8988T (cell line): Measurements from ENCODE around the gene PRKAR2B.
"Not testable (repeated sequence)": the region's sequence is repeated elsewhere in the genome, so short reads cannot be mapped to it uniquely, and the experiment has no call there.

Experiments
- DNase-seq: peaks from one replicate; pipeline ENCODE4 v3.0.0; 2011

Gene PRKAR2B

GRCh38 chr7:107080099-107080505, 35.6 kb downstream of the PRKAR2B start:
- no peak for DNase-seq

DNA sequence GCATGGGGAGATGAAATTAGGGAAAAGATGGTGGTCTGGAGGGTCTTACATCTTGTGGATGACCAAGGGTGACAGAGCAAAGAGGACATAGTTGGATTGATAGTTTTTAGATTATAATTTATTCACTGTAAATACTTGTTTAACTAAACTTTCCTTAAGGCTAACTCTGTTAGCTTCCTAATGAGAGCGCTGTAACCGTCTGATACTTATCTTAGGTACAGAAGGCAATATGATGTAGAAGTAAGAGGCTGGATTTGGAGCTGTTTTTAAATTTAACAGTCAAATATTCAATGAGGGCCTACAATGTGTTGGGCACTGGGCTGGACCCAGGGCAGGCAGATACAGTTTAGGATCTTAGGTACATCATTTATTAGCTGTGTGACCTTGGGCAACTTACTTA, 36.0 kb downstream of the PRKAR2B start:
- DNase-seq, result no peak

DNA sequence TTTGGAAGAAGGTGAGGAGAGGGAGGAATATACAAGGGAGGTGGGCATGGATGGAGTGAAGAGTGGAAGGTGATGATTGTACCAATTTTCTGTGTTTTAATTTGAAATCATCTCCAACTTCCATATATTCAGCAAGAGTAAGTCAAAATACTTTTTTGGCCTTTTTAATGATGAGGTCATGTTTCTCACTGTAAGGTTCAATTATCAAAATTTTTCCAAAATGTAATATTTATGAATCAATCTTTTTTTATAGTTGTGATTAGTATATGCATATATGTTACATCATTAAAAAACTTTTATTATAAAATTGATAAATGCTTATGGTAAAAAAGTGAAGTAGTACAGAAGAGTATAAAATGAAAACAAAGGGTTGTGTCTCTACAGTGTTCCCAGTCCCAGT, 40.7 kb downstream of the PRKAR2B start:
- DNase-seq, result no peak

DNA sequence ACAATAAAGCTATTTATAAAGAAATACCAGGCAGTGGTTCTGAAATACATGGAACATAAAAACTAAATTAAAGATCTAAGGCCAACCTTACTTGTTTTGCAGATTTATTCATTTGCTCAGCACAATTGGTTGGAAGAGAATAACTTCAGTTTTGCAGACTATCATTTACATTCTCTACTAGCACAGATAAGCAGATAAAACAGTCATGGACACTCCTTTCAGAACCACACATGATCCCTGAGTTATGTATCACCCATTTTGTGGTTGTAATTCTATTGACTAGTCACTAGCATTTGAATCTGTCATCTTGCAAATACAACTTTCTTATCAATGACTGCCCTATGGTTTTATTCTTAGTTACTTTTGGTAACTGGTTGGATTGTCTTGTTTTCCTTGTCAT, 45.1 kb downstream of the PRKAR2B start:
- no peak for DNase-seq

GRCh38 chr7:107090457-107090856, 46.0 kb downstream of the PRKAR2B start:
- DNase-seq, result no peak

GRCh38 chr7:107091306-107091705, 46.8 kb downstream of the PRKAR2B start:
- no peak for DNase-seq

GRCh38 chr7:107093671-107094070, 49.2 kb downstream of the PRKAR2B start:
- DNase-seq, result not testable (repeated sequence)

DNA sequence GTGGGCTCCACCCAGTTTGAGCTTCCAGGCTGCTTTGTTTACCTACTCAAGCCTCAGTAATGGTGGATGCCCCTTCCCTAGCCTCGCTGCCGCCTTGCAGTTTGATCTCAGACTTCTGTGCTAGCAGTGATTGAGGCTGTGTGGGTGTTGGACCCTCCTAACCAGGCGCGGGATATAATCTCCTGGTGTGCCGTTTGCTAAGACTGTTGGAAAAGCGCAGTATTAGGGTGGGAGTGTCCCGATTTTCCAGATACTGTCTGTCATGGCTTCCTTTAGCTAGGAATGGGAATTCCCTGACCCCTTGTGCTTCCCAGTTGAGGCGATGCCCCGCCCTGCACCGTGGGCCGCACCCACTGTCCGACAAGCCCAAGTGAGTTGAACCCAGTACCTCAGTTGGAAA, 54.6 kb downstream of the PRKAR2B start:
- not testable (repeated sequence) for DNase-seq

DNA sequence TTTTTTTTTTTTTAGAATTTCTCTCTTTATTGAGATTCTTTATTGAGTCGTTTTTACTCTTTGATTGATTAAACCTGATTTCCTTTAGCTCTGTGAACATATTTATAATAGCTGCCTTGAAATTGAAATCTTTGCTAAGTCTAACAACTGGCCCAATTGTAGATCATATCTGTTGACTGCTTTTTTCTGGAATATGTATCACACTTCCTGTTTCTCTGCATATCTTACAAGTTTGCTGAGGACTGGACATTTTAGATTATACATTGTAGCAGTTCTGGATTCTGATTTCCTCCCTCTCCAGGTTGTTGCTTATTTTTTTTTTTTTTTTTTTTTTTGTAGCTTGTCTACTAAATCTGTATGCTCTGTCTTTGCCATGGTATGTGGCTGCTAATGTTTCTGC, 56.3 kb downstream of the PRKAR2B start:
- DNase-seq, result no peak

DNA sequence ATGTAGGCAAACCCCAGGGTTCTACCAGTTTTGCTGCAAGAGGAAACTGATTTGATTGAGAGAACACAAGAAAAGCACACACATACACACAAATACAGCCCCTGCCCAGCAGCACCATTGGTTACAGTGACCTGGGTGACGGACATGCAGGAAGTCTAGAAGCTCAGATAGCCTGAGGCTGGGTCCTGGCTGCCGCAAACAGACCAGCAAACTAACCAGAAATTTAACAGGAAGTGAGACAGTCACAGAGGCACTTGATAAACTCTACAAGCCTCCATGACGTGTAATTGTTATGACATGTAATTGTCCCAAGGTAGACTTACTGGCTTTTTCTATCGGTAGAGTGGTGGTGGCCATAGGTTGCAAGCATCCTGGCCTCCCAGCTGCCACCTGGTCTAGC, 58.9 kb downstream of the PRKAR2B start:
- DNase-seq, result peak; percentile 23

DNA sequence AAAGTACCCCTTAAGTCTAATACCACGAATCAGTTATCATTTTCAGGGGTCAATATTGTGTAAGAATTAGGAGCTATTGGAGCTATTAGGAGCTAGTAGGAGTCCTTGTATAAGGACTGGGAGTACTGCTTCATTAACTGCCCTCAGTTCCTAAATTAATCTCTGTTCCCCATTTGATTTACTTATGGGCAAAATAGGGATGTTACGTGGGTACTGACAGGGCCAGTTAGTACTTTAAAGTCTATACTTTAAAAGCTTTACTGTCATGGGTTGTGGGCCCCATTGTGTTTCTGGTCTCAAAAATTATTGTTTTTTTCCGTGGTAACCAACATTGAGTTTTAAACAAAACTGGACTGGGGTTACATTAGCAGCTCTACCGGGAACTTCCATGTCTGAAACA, 60.3 kb downstream of the PRKAR2B start:
- DNase-seq, result no peak

DNA sequence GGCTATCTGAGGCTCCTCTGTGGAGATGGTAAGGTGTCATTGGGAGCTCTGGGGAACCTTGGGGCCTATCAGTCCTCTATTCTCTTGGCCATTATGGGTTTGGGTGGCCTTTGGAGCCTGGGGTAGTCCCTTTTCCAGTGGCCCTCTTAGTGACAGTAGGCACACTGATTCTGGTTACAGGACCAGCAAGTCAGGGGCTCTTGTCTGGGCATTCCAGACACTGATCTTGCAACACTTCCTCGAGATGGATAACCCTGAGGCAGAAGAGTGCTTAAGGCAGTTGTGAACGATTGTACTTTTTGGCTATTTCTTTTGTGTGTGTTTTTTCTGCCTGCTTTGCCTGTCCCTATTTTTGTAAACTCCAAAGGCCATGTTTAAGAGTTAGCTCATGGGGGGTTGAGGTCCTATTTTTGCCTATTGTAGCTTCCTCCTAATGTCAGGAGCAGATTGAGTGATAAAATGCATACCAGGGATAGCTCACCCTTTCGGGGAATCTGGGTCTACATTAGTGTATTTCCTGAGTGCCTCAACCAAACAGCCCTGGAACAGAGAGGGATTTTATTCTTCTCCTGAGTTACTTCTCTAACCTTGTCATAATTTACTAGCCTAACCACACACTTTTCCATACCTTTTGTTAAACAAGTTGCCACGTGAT, 61.2 kb downstream of the PRKAR2B start:
- no peak for DNase-seq

GRCh38 chr7:107108793-107109371, 64.4 kb downstream of the PRKAR2B start:
- DNase-seq, result no peak

GRCh38 chr7:107109955-107110354, 65.5 kb downstream of the PRKAR2B start:
- DNase-seq, result no peak

DNA sequence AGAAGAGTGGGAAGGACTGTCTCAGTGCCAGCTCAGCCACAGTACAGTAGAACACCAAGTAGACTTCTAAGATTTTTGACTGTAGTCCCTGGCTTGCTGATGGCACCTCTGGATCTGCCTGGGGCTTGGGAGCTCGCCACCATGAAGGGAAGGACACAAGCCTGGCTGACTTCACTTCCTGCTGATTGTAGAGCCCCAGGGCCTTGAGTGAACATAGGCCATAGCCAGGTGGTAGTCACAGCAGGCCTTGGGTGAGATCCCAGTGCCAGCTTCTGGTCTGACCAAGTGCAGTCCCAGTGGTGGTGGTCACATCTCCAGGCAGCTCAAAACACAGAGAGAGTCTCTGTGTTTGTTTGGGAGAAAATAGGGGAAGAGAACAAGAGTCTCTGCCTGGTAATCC, 66.7 kb downstream of the PRKAR2B start:
- no peak for DNase-seq

DNA sequence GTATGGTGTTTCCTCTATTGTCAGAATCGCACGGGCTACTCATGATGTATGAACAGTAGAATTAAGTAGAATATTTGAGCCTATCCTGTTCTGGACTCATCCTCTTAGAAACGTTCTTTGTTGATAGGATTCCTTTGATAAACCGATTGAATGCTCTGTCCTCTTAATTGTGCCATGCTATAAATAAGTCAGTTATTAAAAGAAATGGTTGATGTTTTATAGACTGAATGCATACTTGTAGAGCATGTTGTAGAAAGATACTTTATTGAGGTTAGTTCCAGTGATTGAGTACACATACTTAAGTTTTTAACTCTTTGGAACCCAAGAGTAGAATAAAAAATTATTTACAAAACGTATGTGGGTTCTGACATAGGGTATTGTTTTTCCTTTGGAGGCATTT, 69.4 kb downstream of the PRKAR2B start:
- no peak for DNase-seq

GRCh38 chr7:107115114-107115513, 70.6 kb downstream of the PRKAR2B start:
- no peak for DNase-seq

GRCh38 chr7:107115762-107116540, 71.4 kb downstream of the PRKAR2B start:
- no peak for DNase-seq

- no peak for DNase-seq
These were observed 73.8 kb downstream of the PRKAR2B start for GRCh38 chr7:107118109-107118900.

GRCh38 chr7:107119376-107120105, 75.0 kb downstream of the PRKAR2B start:
- DNase-seq, result no peak

GRCh38 chr7:107122486-107122911, 78.0 kb downstream of the PRKAR2B start:
- no peak for DNase-seq

DNA sequence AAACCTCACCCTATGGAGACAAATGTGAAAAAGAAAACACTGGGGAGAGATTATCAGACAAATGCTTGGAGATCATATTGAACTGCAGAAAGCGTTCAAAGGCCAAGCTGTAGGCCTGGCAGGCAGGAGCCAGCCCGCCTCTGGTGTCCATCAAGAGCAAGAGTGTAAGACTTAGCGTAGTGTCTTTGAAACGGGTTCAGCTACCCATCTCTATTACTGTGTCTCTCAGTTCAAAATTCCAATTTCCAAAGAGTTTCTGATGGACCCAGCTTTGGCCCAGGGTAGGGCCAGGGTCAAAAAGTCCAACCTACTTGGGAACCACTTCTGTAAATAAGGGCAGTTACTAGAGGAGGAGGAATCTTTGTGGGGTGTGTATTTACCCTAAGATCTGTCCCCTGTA, 78.9 kb downstream of the PRKAR2B start:
- DNase-seq, result no peak

DNA sequence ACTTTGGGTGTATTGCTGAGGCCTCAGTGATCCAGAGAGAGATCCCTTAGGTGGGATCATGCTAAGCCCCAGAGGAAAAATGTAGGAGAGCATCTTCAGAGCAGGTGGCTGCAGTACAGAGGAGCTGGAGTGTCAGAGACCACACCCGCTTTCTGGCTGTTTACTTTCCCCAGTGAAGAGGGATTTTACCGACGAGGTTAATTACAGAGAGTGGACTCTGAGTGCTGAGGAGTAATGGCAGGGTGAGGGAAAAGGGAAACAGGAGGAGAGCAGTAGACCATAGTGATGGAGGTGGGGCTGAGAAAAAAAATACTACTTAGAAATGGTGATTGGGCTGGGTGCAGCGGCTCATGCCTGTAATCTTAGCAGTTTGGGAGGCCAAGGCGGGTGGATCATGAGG, 81.0 kb downstream of the PRKAR2B start:
- DNase-seq, result no peak
